K562 (cell line): Measurements from ENCODE around the gene NIPSNAP3A.

Source experiments
- ARID2 ChIP-seq: fragments of 450-650 bp; IDR thresholded peaks from 2 replicates; pipeline ENCODE4 v1.6.1; 2017; ENCODE audit warnings: antibody characterized with exemption, mild to moderate bottlenecking
- CHD4 ChIP-seq: fragments of 200-600 bp; sonication (generic); IDR thresholded peaks from 3 replicates; pipeline ENCODE4 v1.6.1; 2012; ENCODE audit warnings: low read depth, mild to moderate bottlenecking, mixed read lengths, low read length, inconsistent platforms; ENCODE audit not compliant: insufficient read depth, insufficient replicate concordance, poor library complexity, severe bottlenecking
- HMGXB4 ChIP-seq: sonication (generic); formaldehyde crosslinking; IDR thresholded peaks from 2 replicates; pipeline ENCODE4 v1.8.1; 2023; ENCODE audit warnings: mild to moderate bottlenecking, missing genetic modification reagents
- SFPQ ChIP-seq: fragments of 200-400 bp; formaldehyde crosslinking; IDR thresholded peaks from 2 replicates; pipeline ENCODE4 v1.6.1; 2017; ENCODE audit warnings: mild to moderate bottlenecking, low read depth, low read length, moderate library complexity
- ZFP1 ChIP-seq: fragments of 450-650 bp; formaldehyde crosslinking; IDR thresholded peaks from 2 replicates; pipeline ENCODE4 v1.4.0; 2020; ENCODE audit warnings: mild to moderate bottlenecking, mixed read lengths

- TF ChIP-seq CHD4, result no peak
- no peak for TF ChIP-seq HMGXB4 (CRISPR knock-in tag)
- TF ChIP-seq ARID2, result no peak; the same call in 1 of the 2 replicates
- TF ChIP-seq ZFP1 (CRISPR knock-in tag), result no peak
- no peak for TF ChIP-seq SFPQ
These were observed 27.5 kb downstream of the NIPSNAP3A start for GRCh38 chr9:104774831-104775573.
